SK-N-SH treated with all-trans-retinoic acid at 6 μM for 48 hours (cell line): ENCODE results near the gene CHST11.

ENCODE experiments used
- ESRRG ChIP-seq: fragments of 250-450 bp; sonication (Bioruptor Pico); IDR thresholded peaks from 2 replicates; pipeline ENCODE4 v1.6.1; 2021; ENCODE audit warnings: mild to moderate bottlenecking
- ISL1 ChIP-seq: fragments of 250-450 bp; sonication (Bioruptor Pico); IDR thresholded peaks from 2 replicates; pipeline ENCODE4 v2.1.2; 2022; ENCODE audit warnings: mild to moderate bottlenecking, moderate library complexity
- ZFP3 ChIP-seq: fragments of 250-450 bp; sonication (Bioruptor Pico); IDR thresholded peaks from 2 replicates; pipeline ENCODE4 v1.5.0; 2020; ENCODE audit warnings: mild to moderate bottlenecking, moderate library complexity
- TF ChIP-seq, protein P1 (sequence below): fragments of 250-450 bp; sonication (Bioruptor Pico); IDR thresholded peaks from 2 replicates; pipeline ENCODE4 v1.8.0; 2020; ENCODE audit warnings: mild to moderate bottlenecking, moderate library complexity, borderline replicate concordance
- TF ChIP-seq, protein P2 (sequence below): fragments of 250-450 bp; sonication (Bioruptor Pico); IDR thresholded peaks from 2 replicates; pipeline ENCODE4 v1.8.0; 2021; ENCODE audit warnings: low read depth, mild to moderate bottlenecking, moderate library complexity, borderline replicate concordance

DNA sequence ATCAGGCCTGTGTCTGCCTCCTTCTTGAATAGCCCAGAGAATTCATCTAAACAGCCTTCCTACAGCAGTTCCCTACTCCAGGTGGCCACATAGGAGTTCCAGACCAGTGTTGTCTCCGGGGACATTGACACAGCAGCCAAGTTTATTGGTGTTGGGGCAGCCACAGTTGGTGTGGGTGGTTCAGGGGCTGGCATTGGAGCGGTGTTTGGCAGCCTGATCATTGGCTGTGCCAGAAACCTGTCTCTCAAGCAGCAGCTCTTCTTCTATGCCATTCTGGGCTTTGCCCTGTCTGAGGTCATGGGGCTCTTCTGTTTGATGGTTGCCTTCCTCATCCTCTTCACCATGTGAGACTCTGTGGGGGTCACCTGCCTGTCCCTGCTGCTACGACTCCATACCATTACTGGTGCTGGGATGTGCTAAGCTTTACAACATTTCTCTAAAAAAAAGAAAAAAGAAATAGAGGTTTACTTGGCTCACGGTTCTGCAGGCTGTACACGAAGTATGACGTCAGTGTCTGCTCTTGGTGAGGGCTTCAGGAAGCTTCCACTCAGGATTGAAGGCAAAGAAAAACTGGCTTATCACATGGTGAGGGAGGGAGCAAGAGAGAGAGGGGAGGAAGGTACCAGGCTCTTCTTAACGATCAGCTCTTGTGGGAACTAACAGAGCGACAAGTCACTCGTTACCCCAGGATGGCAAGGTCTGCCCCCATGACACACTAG lies 57.5 kb downstream of the CHST11 start:
- TF ChIP-seq, protein P1, sequence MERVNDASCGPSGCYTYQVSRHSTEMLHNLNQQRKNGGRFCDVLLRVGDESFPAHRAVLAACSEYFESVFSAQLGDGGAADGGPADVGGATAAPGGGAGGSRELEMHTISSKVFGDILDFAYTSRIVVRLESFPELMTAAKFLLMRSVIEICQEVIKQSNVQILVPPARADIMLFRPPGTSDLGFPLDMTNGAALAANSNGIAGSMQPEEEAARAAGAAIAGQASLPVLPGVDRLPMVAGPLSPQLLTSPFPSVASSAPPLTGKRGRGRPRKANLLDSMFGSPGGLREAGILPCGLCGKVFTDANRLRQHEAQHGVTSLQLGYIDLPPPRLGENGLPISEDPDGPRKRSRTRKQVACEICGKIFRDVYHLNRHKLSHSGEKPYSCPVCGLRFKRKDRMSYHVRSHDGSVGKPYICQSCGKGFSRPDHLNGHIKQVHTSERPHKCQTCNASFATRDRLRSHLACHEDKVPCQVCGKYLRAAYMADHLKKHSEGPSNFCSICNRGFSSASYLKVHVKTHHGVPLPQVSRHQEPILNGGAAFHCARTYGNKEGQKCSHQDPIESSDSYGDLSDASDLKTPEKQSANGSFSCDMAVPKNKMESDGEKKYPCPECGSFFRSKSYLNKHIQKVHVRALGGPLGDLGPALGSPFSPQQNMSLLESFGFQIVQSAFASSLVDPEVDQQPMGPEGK (CRISPR knock-in tag) = no peak
- TF ChIP-seq ISL1 (CRISPR knock-in tag) (no peak), ESRRG (no peak), ZFP3 (no peak)
- TF ChIP-seq, protein P2, sequence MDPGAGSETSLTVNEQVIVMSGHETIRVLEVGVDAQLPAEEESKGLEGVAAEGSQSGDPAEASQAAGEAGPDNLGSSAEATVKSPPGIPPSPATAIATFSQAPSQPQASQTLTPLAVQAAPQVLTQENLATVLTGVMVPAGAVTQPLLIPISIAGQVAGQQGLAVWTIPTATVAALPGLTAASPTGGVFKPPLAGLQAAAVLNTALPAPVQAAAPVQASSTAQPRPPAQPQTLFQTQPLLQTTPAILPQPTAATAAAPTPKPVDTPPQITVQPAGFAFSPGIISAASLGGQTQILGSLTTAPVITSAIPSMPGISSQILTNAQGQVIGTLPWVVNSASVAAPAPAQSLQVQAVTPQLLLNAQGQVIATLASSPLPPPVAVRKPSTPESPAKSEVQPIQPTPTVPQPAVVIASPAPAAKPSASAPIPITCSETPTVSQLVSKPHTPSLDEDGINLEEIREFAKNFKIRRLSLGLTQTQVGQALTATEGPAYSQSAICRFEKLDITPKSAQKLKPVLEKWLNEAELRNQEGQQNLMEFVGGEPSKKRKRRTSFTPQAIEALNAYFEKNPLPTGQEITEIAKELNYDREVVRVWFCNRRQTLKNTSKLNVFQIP (CRISPR knock-in tag) = no peak
